Neural cell (in vitro differentiated cells): ENCODE data around the gene APBA1. TPM values are rescaled to one million over a fixed set of nuclear protein-coding genes. Genes with fewer than 3 reads are reported as not detected.

Source experiments
- H2AFZ ChIP-seq: fragments of 200-600, 300-800 bp; sonication (generic), shearing (Covaris generic); 2 replicates; pipeline ENCODE4 v1.6.0; 2014; ENCODE audit warnings: low read depth, mild to moderate bottlenecking, antibody characterized with exemption, low read length, moderate library complexity
- H3F3A ChIP-seq: fragments of 200-600 bp; shearing (Covaris generic); 2 replicates; pipeline ENCODE4 v1.6.1; 2016; ENCODE audit warnings: mild to moderate bottlenecking, moderate library complexity, mixed read lengths, antibody characterized with exemption, low read length; ENCODE audit not compliant: insufficient read depth, poor library complexity, severe bottlenecking
- H3K27ac ChIP-seq: fragments of 200-600, 300-800 bp; sonication (generic), shearing (Covaris generic); 2 replicates; pipeline ENCODE4 v1.5.1; 2014; ENCODE audit warnings: mild to moderate bottlenecking, low read length, moderate library complexity
- H3K27me3 ChIP-seq: fragments of 300-800, 200-600 bp; sonication (generic), shearing (Covaris generic); 2 replicates; pipeline ENCODE4 v1.6.0; 2014; ENCODE audit warnings: mild to moderate bottlenecking, low read depth, low read length, moderate library complexity; ENCODE audit not compliant: insufficient read depth
- H3K36me3 ChIP-seq: fragments of 300-800, 200-600 bp; sonication (generic), shearing (Covaris generic); 2 replicates; pipeline ENCODE4 v1.5.1; 2014; ENCODE audit warnings: mild to moderate bottlenecking, antibody characterized with exemption, low read length, moderate library complexity; ENCODE audit not compliant: insufficient read depth
- H3K4me2 ChIP-seq: fragments of 300-800, 200-600 bp; sonication (generic), shearing (Covaris generic); 2 replicates; pipeline ENCODE4 v1.6.0; 2014; ENCODE audit warnings: mild to moderate bottlenecking, low read length
- H3K4me3 ChIP-seq: fragments of 300-800, 200-600 bp; sonication (generic), shearing (Covaris generic); 2 replicates; pipeline ENCODE4 v1.5.1; 2014; ENCODE audit warnings: mild to moderate bottlenecking, low read length, moderate library complexity
- H3K79me2 ChIP-seq: fragments of 200-600 bp; shearing (Covaris generic); replicated peaks from 2 replicates; pipeline ENCODE4 v1.6.0; 2014; ENCODE audit warnings: mild to moderate bottlenecking, low read length, moderate library complexity; ENCODE audit not compliant: insufficient read depth
- H3K9ac ChIP-seq: fragments of 300-800, 200-600 bp; sonication (generic), shearing (Covaris generic); 2 replicates; pipeline ENCODE4 v1.6.1; 2016; ENCODE audit warnings: mild to moderate bottlenecking, low read length, mixed read lengths
- H3K9me2 ChIP-seq: fragments of 200-600 bp; shearing (Covaris generic); 2 replicates; pipeline ENCODE4 v1.6.1; 2016; ENCODE audit warnings: mild to moderate bottlenecking, low read length, mixed read lengths; ENCODE audit not compliant: insufficient read depth
- H3K9me3 ChIP-seq: fragments of 200-600, 300-800 bp; sonication (generic), shearing (Covaris generic); 2 replicates; pipeline ENCODE4 v1.6.1; 2016; ENCODE audit warnings: mild to moderate bottlenecking, mixed run types, low read length, moderate library complexity, mixed read lengths
- H4K20me1 ChIP-seq: fragments of 200-600 bp; shearing (Covaris generic); 2 replicates; pipeline ENCODE4 v1.6.1; 2016; ENCODE audit warnings: mild to moderate bottlenecking, mixed run types; ENCODE audit not compliant: insufficient read depth
- CTCF ChIP-seq: fragments of 450-650 bp; IDR thresholded peaks from 2 replicates; pipeline ENCODE4 v1.5.1; 2014; ENCODE audit warnings: antibody characterized with exemption, mild to moderate bottlenecking, moderate library complexity; ENCODE audit not compliant: poor library complexity, severe bottlenecking
- EP300 ChIP-seq: fragments of 450-650 bp; conservative IDR thresholded peaks from 2 replicates; pipeline ENCODE4 v1.6.1; 2014; ENCODE audit warnings: antibody characterized with exemption, mild to moderate bottlenecking, moderate library complexity; ENCODE audit not compliant: poor library complexity, severe bottlenecking
- EZH2 ChIP-seq: fragments of 200-600, 300-800 bp; shearing (Covaris generic), sonication (generic); IDR thresholded peaks from 2 replicates; pipeline ENCODE4 v1.6.1; 2014; ENCODE audit warnings: antibody characterized with exemption, low read length, borderline replicate concordance, mild to moderate bottlenecking; ENCODE audit not compliant: insufficient read depth, poor library complexity, severe bottlenecking
- MXI1 ChIP-seq: fragments of 450-650 bp; conservative IDR thresholded peaks from 2 replicates; pipeline ENCODE4 v1.6.1; 2014; ENCODE audit warnings: antibody characterized with exemption, mild to moderate bottlenecking; ENCODE audit not compliant: poor library complexity, severe bottlenecking
- POLR2AphosphoS5 ChIP-seq: IDR thresholded peaks from 2 replicates; pipeline ENCODE4 v1.6.1; 2012
- RAD21 ChIP-seq: fragments of 450-650 bp; conservative IDR thresholded peaks from 2 replicates; pipeline ENCODE4 v1.6.1; 2014; ENCODE audit warnings: antibody characterized with exemption, mild to moderate bottlenecking, moderate library complexity
- REST ChIP-seq: IDR thresholded peaks from 2 replicates; pipeline ENCODE4 v1.6.1; 2012; ENCODE audit warnings: borderline replicate concordance
- SMC3 ChIP-seq: fragments of 450-650 bp; conservative IDR thresholded peaks from 2 replicates; pipeline ENCODE4 v1.6.1; 2014; ENCODE audit warnings: antibody characterized with exemption, mild to moderate bottlenecking, moderate library complexity; ENCODE audit not compliant: poor library complexity
- TAF1 ChIP-seq: IDR thresholded peaks from 2 replicates; pipeline ENCODE4 v1.6.1; 2012; ENCODE audit warnings: low read depth
- polyA plus RNA-seq: library from polyadenylated mRNA; depleted of rRNA; stranded (reverse); fragments of >200 nt; gene quantifications from 2 replicates; pipeline ENCODE4 v1.2.3, GENCODE V29; 2014

APBA1 gene
- polyA plus RNA-seq, 1 donor from 2014 or later: 10.9 TPM

GRCh38 chr9:69696802-69697201 is 24.6 kb upstream of the APBA1 start:
- Histone ChIP-seq H3K9me2 (no peaks in the 10 kb centered on the region), H3K9me3 (peaks cover 3% of the 10 kb centered on the region), H2AFZ (no peak overlapping the region), H4K20me1 (no peaks in the 10 kb centered on the region), H3K4me2 (no peak overlapping the region), H3K9ac (no peak overlapping the region), H3K36me3 (no peaks in the 10 kb centered on the region), H3K27me3 (no peaks in the 10 kb centered on the region), H3K4me3 (no peak overlapping the region), H3F3A (no peaks in the 10 kb centered on the region), H3K79me2 (no peaks in the 10 kb centered on the region), H3K27ac (no peak overlapping the region)
- TF ChIP-seq EZH2: no peak
- no peak for TF ChIP-seq EP300
- TF ChIP-seq MXI1: no peak
- no peak for TF ChIP-seq CTCF
- TF ChIP-seq SMC3: no peak
- no peak for TF ChIP-seq POLR2AphosphoS5
- no peak for TF ChIP-seq RAD21
- TF ChIP-seq TAF1: no peak

- H3K9me2 ChIP-seq: no peaks in the 10 kb centered on the region
- no peak overlapping the region for H3K4me3 ChIP-seq
- no peak overlapping the region for H2AFZ ChIP-seq
- no peak overlapping the region for H3K27ac ChIP-seq
- TF ChIP-seq REST (no peak), RAD21 (no peak), POLR2AphosphoS5 (no peak), EZH2 (no peak), EP300 (no peak), MXI1 (no peak), SMC3 (no peak), TAF1 (no peak), CTCF (no peak)
- no peak overlapping the region for H3K4me2 ChIP-seq
- H3K27me3 ChIP-seq: no peaks in the 10 kb centered on the region
- H3F3A ChIP-seq: no peaks in the 10 kb centered on the region
- H3K79me2 ChIP-seq: no peaks in the 10 kb centered on the region
- no peaks in the 10 kb centered on the region for H4K20me1 ChIP-seq
- no peaks in the 10 kb centered on the region for H3K36me3 ChIP-seq
- H3K9ac ChIP-seq: no peak overlapping the region
- H3K9me3 ChIP-seq: no peaks in the 10 kb centered on the region
These were observed 17.9 kb upstream of the APBA1 start for GRCh38 chr9:69689991-69690538.
